Measurements from ENCODE around the gene STOX2.

The STOX2 gene

DNA sequence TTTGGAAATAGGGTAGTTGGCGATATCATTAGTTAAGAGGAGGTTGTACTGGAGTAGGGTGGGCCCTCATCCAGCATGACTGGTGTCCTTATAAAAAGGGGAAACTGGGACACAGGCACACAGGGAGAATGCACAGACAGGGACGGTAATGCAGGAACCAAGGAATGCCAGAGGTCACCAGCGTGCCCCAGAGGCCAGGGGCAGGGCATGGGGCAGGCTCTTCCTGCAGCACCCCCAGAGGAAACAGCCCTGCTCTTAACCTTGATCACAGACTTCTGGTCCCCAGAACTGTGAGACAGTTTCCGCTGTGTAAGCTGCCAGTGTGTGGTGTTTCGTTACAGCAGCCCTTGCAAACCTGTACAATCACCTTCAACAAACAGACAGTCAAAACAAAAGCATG, 15.9 kb upstream of the STOX2 start:
- no peak for DNase-seq

DNA sequence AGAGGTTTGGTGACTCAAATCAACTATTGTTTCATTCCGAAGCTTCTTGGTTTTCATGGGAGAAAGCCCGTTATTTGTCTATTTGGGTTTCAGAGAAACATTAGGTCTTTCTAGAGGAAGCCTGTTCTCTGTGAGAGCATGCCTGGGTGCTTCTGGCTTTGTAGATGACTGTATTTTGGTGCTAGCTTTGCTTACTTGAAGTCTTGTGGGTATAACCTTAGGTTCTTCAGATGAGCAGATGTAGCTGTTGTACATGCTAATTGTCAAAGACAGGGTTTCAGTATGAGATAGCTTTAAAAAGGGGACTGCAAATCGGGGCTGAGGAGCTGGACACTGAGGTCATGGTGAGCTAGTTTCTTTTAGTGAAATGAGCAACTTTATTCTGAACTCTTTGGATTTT, 7.9 kb upstream of the STOX2 start:
- DNase-seq = no peak

DNA sequence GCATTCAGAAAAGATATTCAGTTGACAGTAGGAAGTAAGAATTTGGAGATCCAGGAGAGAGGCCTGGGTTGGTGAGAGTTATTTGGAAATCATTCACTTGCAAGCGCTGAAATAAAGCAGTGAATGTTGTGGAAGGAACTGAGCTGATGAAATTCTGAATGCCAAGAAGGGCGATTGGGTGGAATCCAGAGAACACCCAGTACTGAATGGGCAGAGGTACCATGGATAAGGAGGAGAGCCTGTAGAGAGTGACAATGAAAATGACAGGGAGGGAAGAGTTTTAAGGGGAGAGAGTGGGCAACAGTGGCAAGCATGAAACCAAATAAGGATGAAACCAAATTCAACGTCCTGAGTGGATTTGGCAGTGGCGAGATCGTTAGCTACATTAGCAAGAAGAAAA, 6.7 kb upstream of the STOX2 start:
- DNase-seq = no peak

DNA sequence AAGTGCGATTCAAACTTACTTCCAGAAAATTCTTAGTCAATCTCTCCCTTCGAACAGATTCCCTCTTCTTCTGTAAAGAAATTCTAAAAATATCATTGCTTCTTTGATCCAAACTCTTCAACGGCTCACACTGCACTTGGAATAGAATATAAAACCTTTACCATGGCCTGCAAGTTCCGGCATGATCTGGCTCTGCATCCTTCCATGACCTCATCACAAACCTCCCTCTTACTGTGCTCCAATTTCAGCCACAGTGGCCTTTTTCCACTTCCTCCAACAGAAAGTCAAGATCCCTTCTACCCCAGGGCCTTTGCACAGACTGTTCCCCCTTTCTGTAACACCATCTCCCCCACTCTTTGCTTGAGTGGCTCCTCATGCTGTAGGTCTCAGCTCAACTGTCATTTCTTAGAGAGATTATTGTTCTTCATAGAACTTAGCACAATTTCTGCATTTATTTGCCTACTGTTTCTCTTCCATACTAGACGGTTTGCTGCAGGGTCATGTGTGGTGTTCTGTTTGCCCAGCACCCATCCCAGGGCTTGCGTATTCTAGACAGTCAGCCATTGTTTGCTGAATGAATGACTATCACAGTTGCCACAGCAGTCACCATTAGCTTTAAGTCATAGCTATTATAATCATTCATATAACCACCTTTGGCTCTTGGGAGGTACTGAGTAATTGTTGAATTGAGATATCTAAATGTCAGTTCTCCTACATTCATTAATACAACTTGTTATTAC, 1.9 kb upstream of the STOX2 start:
- no peak for DNase-seq

DNA sequence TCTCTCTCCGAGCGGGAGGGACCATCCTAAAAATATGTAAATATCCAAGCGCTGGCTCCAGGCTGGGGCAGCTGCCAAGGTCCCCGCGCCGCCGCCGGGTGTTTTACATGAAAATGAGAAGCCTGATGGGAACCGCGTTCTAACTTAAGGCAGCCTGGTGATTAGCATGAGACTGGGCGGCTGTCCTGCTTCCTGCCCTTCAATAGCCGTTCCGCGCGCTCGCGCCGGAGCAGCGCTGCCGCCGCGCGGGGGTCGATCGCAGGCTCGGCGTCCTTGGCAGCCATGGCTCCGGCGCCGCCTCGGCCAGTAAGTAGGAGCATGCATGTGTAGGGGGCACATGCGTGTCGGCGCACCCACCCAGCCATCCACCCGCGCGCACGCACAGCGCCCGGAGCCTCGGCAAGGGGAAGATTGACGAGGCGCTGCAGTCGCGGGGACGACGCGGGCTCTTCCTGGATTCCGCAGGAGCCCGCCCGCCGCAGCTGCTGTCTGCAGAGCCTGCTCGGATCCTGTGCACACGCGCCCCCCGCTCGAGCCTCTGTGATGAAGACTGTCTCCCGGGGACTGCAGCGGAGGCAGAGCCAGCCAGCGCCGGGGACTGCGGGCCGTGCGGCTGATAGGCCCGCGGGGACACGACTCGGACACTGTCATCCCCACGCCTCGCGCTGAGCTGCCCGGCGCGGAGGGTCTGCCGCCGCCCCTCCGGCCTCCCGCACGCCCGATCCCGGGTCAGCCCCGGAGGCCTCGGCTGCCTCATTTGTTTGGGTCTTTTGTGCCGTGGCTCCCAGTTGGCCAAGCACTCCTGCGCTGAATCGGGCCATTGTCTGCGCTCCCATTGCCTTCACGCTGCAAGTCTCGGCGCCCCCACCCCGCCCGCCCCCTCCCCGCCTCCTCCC, 734 bp downstream of the STOX2 start:
- DNase-seq = peak; percentile 4

DNA sequence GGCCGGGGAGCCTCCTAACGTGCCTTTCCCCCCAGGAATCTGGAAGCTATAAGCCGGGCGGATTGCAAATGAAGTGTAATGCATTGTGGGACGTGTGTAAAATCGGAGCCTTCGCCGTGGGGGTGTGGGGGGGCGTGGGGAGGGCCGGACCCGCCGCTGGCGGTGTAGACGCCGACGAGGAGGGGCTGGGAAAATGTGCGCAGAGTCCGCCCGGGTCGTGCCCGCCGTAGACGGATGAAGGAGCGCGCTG, 1.3 kb downstream of the STOX2 start:
- DNase-seq = no peak

DNA sequence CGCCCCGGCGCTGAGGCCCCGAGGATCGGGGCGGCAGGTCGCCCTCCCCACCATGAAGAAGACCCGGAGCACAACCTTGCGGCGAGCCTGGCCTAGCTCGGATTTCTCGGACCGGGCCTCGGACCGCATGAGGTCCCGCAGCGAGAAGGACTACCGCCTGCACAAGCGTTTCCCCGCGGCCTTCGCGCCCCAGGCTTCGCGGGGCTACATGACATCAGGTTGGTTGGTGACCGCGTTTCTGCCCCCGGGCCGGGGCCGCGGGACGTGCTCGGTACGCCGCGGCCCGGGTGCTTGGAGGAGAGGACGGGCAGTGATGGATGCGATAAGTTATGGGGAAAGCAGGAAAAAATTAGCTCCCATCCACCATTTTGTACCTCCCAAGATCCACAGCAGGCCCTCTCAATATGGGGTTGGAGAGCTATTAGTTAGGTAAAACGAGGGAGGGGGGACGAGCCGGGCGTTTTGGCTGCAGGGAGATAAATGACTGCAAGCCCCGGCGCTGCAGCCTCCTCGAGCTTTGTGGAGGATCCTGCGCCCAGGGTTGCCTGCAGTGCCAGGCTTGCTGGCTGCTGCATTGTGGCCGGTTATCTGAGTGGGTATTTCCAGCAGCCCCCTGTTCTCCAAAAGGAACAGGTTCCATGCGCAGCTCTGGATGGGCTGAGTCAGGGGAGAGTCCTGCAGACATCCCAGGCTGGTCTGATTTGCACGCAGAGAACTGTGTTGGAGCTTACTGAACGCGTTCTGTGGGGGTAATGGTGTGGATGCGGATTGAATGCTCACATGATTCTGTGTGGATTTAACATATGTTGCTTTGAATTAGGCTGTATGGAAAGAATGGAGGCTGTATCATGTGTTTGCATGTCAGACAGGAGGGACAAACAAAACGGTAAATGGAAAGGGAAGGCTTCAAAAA, 1.9 kb downstream of the STOX2 start:
- no peak for DNase-seq

DNA sequence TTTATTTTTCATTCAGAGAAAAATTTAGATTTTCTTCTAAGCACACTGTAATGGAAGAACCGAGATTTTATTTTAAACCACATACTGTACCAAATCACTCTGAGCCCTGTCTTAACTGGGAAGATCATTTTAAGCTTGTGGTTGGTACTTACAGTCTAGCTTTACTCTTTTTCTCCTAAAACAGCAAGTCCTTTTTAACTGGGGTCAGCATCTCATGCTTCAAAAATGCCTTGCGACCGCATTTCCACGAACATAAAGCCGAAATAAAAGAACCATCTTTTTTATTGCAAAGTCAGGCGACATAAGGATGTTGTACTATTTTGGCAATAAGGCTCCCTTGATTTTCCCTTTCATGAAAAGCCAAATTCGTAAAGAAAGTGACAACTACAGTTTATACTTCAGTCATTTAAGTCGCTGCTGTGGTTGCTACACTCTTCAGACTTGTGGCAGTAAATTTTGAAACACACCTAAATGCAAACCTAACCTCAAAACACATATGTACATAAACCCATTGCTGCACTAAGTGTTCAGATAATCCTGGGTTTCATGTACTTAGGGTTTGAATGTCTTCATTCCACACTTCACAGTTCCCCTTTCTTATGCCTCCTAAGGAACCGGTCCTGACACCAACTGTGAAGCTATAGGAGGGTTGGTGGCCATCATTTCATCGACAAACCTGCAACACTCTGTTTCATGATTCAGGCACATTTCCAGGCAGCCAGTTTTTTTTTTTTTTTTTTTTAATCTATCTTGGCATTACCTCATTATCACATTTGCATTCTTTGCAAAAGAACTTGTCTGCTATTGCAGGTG, 3.0 kb downstream of the STOX2 start:
- no peak for DNase-seq

DNA sequence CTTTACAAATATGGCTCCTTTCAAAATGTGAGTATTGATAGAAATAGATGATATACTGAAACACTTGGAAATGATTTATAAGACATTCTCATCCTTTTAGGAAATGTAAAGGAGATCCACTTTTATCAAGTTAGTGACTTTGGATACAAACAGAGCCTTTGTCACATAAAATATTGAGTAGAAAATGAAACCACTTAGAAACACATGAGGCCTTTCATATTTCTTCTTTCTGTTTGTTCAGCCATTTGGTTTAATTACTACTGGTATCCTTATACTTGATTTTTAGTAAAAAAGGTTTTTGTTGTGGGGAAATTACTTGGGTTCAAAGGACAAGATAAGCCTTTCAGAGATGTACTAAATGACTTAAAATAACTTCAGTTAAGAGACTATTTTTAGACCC, 4.1 kb downstream of the STOX2 start:
- DNase-seq = no peak

DNA sequence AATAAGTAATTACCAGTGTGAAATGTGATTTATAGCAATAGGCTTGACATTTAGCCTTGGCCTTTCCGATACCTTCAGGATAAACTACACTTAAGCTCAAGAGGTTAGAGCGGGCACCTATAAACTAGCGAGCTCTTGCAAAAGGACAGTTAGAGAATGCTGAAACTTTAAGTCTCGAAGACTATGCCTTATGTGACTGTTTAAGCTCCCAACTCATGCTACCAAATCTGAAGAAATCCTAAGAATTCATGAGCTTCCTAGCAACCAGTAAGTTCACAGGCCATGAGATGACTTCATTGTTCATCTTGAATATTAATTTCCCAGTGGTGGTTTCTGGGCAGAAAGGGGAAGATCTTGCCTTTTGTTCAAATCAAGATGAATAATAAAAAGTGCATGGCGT, 4.7 kb downstream of the STOX2 start:
- DNase-seq = no peak

DNA sequence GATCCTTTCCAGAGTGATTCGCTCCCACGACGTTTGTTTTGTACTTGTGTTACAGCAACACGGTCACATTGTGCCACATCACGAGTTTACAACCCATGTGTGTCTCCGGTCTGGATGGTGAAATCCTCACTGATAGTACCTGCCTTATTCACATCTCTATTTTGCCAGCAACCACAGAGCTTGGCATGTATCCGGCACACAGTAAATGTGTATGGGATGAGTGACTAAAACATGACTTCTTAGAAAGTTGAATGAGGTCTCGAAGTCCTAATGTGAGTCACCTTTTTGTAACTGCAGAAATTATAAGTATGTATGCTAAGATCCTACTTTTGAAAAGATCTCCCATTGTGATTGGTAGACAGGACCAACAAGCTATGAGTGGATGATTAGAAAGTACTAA, 7.5 kb downstream of the STOX2 start:
- DNase-seq = no peak

DNA sequence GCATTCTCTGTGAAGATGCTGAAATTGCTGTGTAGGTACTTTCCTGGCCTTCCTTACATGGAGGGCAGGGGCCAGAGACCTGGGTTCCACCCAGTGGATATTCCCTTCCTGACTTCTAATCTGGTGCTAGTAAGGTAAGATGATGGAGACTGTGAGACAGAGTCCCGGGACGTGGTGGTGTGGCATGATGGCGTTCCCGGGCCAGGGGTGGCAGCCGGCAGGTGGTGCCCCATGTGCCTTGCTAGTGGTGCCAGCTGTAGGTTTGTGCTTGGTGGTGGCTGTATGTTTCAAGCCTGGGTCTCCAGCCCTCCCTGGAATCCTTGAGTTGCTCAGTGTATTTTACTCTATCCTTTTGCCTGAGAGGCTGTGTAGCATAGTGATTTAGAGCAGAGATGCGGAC, 10.9 kb downstream of the STOX2 start:
- DNase-seq = no peak

DNA sequence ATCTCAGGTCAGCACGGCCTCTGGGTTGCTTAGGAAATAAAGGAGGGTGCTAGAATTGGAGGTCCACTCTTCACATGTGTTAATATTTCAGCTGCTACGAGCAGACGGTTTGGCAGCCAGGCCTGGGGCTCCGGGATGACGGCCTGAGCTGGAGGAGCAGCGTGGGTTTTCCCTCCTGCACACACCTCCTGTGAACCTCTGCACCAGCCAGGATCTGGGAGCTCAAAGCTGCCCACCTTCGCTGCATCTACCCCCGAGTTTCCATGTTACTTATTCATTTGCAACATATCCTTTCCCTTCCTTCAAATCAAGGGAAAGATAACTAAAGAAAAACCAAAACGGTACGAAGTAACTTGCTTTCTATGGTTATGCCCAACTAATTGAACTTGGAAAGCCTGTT, 13.6 kb downstream of the STOX2 start:
- DNase-seq = no peak

DNA sequence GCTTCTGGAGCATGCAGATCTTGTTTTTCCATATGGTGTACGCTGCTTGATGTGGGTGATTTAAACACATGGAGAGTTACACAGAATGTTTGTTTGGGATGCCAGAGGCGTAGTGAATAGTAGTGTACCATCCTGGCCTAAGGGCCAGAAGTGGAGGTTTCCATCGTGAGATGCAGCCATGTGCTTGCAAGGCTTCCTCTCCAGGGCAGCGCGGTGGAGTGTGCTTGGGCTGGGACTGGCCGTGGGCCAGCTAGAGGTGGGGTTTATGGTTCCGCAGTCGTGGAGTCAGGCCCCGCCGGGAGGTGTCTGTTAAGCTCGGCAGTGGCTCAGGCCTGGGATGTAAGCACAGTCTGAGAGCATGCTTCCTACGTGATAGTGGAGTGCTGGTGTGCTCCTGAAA, 14.0 kb downstream of the STOX2 start:
- DNase-seq = no peak

DNA sequence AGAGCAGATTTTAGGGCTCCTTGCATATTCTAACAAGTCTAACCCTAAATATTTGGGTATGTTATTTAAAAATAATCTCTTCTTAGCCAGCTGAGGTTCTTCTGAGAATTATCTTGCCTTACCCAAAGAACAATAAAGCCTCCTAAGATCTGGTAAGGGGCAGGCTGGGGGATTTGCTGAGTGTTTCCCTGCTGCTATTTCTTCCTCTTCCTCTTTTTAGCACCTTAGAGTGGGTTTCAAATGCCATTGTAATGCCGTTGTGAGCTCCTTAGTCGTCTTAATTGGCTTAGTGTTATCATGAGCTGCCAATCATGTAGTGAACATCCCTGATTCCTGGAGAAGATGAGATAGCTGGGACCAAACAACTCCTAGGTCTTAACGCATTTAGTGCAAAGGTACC, 15.4 kb downstream of the STOX2 start:
- DNase-seq = no peak

DNA sequence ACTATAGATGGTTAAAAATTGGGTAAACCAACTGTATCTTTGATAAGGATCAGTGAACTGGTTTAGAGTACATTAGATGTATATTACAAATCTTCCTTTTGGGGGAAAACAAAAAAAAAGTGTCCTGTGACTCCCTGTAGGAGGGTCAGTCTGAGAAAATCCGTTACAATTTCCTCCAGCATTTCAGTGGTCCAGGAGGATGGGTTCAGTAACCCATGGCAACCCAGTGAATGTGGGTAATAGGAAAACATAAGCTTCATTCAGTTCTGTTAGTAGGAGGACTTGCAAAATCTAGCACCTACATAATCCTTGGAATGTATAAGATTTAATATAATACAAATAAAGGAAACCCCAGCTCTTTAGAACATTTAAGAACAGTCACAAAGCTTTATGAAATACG, 16.2 kb downstream of the STOX2 start:
- DNase-seq = no peak

DNA sequence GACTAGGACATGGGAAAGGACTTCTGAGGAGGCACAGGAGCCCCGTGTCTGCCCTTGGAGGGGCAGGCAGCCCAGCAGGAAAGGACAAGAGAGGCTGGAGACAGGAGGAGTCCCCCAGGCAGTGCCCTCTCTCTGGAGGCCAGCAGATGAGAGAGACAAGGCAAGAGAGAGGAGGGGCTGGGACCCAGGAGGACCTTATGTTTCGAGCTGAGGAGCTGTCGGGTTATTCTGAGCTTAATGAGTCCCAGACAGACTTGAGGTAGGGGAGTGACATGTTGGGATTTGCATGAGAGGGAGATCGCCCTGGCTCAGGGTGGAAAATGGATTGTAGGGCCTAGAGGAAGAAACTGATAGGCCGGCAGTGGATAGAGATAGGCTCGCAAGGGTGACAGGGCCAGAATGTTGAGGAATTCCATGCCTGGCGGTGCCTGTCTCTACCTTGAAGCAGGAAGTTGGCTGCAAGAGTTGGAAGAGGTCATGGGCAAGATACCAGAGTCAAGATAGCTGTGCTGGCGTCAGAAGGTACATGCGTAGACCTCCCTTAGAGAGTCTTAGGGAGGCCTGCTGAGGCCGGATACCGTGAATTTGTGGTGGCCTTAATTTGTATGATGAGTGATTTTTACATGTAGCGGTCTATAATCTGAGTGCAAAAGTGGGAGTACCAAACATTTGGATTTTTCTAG, 19.4 kb downstream of the STOX2 start:
- DNase-seq = no peak

DNA sequence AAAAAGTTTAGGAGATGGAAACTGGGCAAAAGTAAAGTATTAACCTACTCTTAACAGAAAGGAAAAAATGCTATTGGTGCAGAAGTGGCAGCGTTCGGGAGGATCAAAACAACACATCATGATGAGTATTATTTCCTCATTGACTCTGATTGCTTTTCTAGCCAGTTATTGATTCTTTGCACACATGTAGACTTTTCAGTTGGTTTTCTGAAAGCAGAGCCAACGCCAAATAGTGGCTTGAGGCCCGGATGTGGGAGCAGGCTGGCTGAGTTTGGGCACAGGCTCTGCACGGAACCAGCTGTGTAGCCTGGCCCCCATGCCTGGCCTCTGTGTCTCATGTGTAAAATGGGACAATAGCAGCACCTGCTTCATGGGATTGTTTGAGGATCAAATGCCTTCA, 21.8 kb downstream of the STOX2 start:
- DNase-seq = no peak

DNA sequence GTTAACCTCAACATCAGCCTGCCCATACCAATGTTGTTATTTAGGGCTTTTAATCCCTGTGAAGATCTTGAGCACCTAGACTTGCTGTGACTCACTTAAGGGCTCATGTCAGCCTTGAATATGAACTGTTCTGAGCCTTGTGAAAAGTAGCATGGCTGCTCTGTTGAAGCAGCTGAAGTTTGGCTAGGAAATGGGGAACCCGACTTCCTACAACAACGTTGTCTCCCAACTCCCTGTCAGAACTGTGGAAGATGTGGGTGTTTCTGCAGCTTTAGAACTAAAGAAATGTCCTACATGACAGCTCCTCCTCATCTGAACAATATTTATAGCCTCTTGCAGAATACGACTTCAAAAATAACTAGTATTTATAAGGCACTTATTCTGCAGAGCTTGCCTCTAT, 27.5 kb downstream of the STOX2 start:
- no peak for DNase-seq

DNA sequence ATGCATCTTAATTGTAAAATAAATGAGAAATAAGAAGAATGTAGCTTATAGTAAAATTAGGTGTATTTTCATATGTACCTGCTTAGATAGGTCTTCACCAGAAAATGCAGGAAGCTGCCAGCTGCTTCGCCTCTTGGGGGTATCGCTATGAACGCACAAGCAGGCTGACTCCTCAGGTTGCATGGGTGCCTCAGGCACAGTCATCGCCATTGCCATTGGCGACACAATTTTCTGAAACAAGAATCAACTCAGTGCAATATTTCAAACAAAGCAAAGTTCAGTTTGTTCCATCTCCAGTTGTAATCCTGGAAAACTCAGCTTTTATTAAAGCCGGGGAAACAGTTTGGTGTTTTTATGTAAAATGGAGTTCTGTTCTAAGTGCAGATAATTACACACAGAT, 29.7 kb downstream of the STOX2 start:
- DNase-seq = no peak

DNA sequence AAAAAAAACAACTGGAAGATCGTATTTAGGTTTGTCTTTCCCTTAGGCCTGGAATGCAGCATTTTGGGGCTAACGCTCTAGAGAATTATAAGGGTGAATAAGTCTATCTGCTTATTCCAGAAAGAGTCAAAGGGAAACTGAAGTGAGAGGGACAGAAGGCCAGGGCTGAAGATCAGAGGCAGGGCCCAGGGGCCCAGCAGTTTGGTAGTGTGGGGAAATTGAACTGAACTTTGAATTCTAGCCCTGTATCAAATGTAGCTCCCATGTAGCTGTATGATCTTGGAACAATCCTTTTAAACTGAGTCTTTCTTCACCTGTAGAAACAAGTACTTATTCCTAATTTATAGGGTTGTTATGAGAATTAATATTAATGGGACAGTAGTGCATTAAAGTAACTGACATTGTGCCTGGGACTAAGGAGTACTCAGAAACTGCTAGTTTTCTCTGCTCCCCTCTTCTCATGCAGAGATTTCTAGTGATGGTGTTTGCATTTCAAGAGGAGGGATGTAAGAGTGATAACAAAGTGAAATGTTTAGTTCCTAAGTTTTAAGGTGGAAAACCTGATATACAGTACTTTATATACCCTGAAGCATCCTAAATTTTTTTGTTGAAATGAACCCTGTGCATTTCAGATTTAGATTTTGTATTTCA, 30.4 kb downstream of the STOX2 start:
- no peak for DNase-seq

DNA sequence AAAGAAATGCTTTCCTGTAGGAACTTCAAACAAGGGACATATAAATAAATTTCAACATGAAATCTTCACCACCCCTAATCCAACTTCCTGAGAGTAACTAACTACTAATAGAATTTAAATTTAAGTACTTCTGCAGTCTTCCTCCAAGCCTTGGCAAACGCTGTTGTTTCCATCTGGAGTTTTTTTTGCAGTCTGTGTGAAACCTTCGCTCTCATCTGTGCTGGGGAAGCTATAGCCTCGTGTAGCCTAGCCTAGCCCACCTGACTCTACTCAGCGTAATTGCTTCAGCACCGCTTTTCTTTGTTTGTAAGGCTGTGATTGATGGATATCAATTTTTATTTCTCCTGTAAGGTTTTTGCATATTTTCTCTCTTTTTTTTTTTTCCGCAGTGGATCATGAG, 30.9 kb downstream of the STOX2 start:
- DNase-seq = no peak

Measured in NCI-H69 (cell line).